HCT116 (cell line): ENCODE results near the gene NACAD. TPM values are rescaled to one million over a fixed set of nuclear protein-coding genes. Genes with fewer than 3 reads are reported as not detected.

ENCODE experiments used
- ATAC-seq: fragments of 200-7000 bp; cut with Tn5 transposase; 2 replicates; pipeline ENCODE4 v1.9.1; 2020; ENCODE audit warnings: mild to moderate bottlenecking, moderate library complexity
- BruUV-seq: library from RNA; stranded (reverse); fragments of 400-500 nt; replicated peaks from 2 replicates; lab custom pipeline; 2021; lab: Mats Ljungman, UMichigan
- CTCF ChIA-PET: fragments of 300-600 bp; sonication (Branson Sonifier 250); formaldehyde crosslinking; loops from one replicate; lab custom pipeline; 2021; ENCODE audit warnings: antibody characterized with exemption; lab: Charles Lee
- POLR2A ChIA-PET: fragments of 300-600, 350-600 bp; sonication (Branson Sonifier 250); formaldehyde crosslinking; loops from one replicate; lab custom pipeline; 2021; ENCODE audit warnings: antibody characterized with exemption; lab: Charles Lee
- RAD21 ChIA-PET, 2 experiments: fragments of 300-600 bp; sonication (Branson Sonifier 250); formaldehyde crosslinking; loops; one replicate each; lab custom pipeline; 2023; ENCODE audit warnings: low total read pairs in 2 of 2; ENCODE audit not compliant: uncharacterized antibody in 2 of 2, unreplicated experiment in 2 of 2, low non-redundant PET in 1 of 2; lab: Charles Lee
- DNase-seq: peaks from one replicate; pipeline ENCODE4 v3.0.0-alpha.2; 2010; ENCODE audit warnings: low read depth, low spot score
- H2AFZ ChIP-seq: fragments of 200-600 bp; shearing (Covaris generic), sonication (generic); 2 replicates; pipeline ENCODE4 v1.6.1; 2017; ENCODE audit warnings: low read depth, mixed run types, mixed read lengths, antibody characterized with exemption, low read length; ENCODE audit not compliant: poor library complexity, severe bottlenecking
- H3K27ac ChIP-seq: 2 replicates; pipeline ENCODE4 v1.5.1; 2012; ENCODE audit warnings: low read depth, low read length
- H3K27me3 ChIP-seq: fragments of 200-600 bp; sonication (generic); 2 replicates; pipeline ENCODE4 v1.6.1; 2016; ENCODE audit warnings: mixed run types, low read length, mixed read lengths; ENCODE audit not compliant: insufficient read depth
- H3K36me3 ChIP-seq, 2 experiments: fragments of 200-500 bp in 1 of 2; fragments of 200-600 bp in 1 of 2; sonication (Bioruptor generic) in 1 of 2; sonication (generic) in 1 of 2; 2 replicates each; pipeline versions ENCODE4 v1.5.1 to v1.6.1; 2014 to 2016; ENCODE audit warnings: low read length in 2 of 2, inconsistent platforms in 1 of 2, mixed read lengths in 1 of 2, mixed run types in 1 of 2; ENCODE audit not compliant: insufficient read depth in 2 of 2, control insufficient read depth in 1 of 2
- H3K4me1 ChIP-seq, 2 experiments: fragments of 200-600 bp in 1 of 2; sonication (generic) in 1 of 2; 2 replicates each; pipeline versions ENCODE4 v1.5.1 to v1.6.1; 2012 to 2017; ENCODE audit warnings: low read length in 2 of 2, inconsistent platforms in 1 of 2, mild to moderate bottlenecking in 1 of 2, mixed read lengths in 1 of 2, mixed run types in 1 of 2, moderate library complexity in 1 of 2; ENCODE audit not compliant: insufficient read depth in 2 of 2, control insufficient read depth in 1 of 2
- H3K4me2 ChIP-seq: fragments of 200-600 bp; sonication (generic); 2 replicates; pipeline ENCODE4 v1.6.1; 2017; ENCODE audit warnings: mixed run types, low read length, mixed read lengths
- H3K4me3 ChIP-seq, 2 experiments: fragments of 200-600 bp in 1 of 2; sonication (generic) in 1 of 2; replicated peaks in 1 of 2; 2 replicates each; pipeline ENCODE4 v1.5.1; 2011 to 2016; ENCODE audit warnings: low read length in 2 of 2, control low read depth in 1 of 2, low read depth in 1 of 2, mild to moderate bottlenecking in 1 of 2, mixed read lengths in 1 of 2, mixed run types in 1 of 2
- H3K79me2 ChIP-seq: fragments of 200-600 bp; sonication (generic); 2 replicates; pipeline ENCODE4 v1.6.1; 2017; ENCODE audit warnings: mild to moderate bottlenecking, mixed run types, low read length, moderate library complexity, mixed read lengths; ENCODE audit not compliant: insufficient read depth
- H3K9ac ChIP-seq: fragments of 200-600 bp; sonication (generic); 2 replicates; pipeline ENCODE4 v1.6.1; 2016; ENCODE audit warnings: low read length, mixed read lengths
- H3K9me2 ChIP-seq: fragments of 200-600 bp; sonication (generic), shearing (Covaris generic); 2 replicates; pipeline ENCODE4 v1.6.1; 2017; ENCODE audit warnings: mixed run types, mild to moderate bottlenecking, moderate library complexity; ENCODE audit not compliant: insufficient read depth
- H3K9me3 ChIP-seq, 2 experiments: fragments of 200-500 bp in 1 of 2; fragments of 200-600 bp in 1 of 2; sonication (Bioruptor generic) in 1 of 2; sonication (generic) in 1 of 2; 2 replicates each; pipeline ENCODE4 v1.6.1; 2014 to 2017; ENCODE audit warnings: low read length in 2 of 2, mixed read lengths in 2 of 2, inconsistent platforms in 1 of 2, low read depth in 1 of 2, mild to moderate bottlenecking in 1 of 2, mixed run types in 1 of 2, moderate library complexity in 1 of 2; ENCODE audit not compliant: control insufficient read depth in 1 of 2, insufficient read depth in 1 of 2
- H4K20me1 ChIP-seq: fragments of 200-600 bp; sonication (generic), shearing (Covaris generic); 2 replicates; pipeline ENCODE4 v1.6.1; 2017; ENCODE audit warnings: mixed run types, mild to moderate bottlenecking, moderate library complexity; ENCODE audit not compliant: insufficient read depth
- ATF3 ChIP-seq: IDR thresholded peaks from 2 replicates; pipeline ENCODE4 v1.6.1; 2012
- CBX3 ChIP-seq: IDR thresholded peaks from 2 replicates; pipeline ENCODE4 v1.6.1; 2012; ENCODE audit warnings: low read depth
- CEBPB ChIP-seq: IDR thresholded peaks from 2 replicates; pipeline ENCODE4 v1.6.1; 2012; ENCODE audit warnings: low read depth
- EGR1 ChIP-seq: IDR thresholded peaks from 2 replicates; pipeline ENCODE4 v1.6.1; 2012; ENCODE audit warnings: low read depth
- EZH2phosphoT487 ChIP-seq: fragments of 200-600 bp; IDR thresholded peaks from 2 replicates; pipeline ENCODE4 v1.6.1; 2018; ENCODE audit warnings: antibody characterized with exemption, borderline replicate concordance
- FOSL1 ChIP-seq: IDR thresholded peaks from 2 replicates; pipeline ENCODE4 v1.6.1; 2012; ENCODE audit warnings: low read depth
- JUND ChIP-seq: IDR thresholded peaks from 2 replicates; pipeline ENCODE4 v1.6.1; 2012
- POLR2A ChIP-seq: IDR thresholded peaks from 2 replicates; pipeline ENCODE4 v1.7.0; 2011; ENCODE audit warnings: borderline replicate concordance; ENCODE audit not compliant: insufficient read depth, insufficient read length; ENCODE audit errors: extremely low read depth
- POLR2AphosphoS5 ChIP-seq: IDR thresholded peaks from 2 replicates; pipeline ENCODE4 v1.6.1; 2011; ENCODE audit warnings: mild to moderate bottlenecking, low read depth, low read length, moderate library complexity
- RAD21 ChIP-seq: IDR thresholded peaks from 2 replicates; pipeline ENCODE4 v1.6.1; 2012; ENCODE audit warnings: low read depth, mild to moderate bottlenecking
- SIN3A ChIP-seq: IDR thresholded peaks from 2 replicates; pipeline ENCODE4 v1.6.1; 2012; ENCODE audit warnings: low read depth
- SP1 ChIP-seq: IDR thresholded peaks from 2 replicates; pipeline ENCODE4 v1.6.1; 2012; ENCODE audit warnings: low read depth
- SRF ChIP-seq: IDR thresholded peaks from 2 replicates; pipeline ENCODE4 v1.6.1; 2012; ENCODE audit warnings: low read depth
- TCF7L2 ChIP-seq: IDR thresholded peaks from 2 replicates; pipeline ENCODE4 v1.7.0; 2011; ENCODE audit warnings: borderline replicate concordance, inconsistent platforms; ENCODE audit not compliant: insufficient read depth, insufficient read length; ENCODE audit errors: extremely low read depth
- YY1 ChIP-seq: IDR thresholded peaks from 2 replicates; pipeline ENCODE4 v1.6.1; 2011; ENCODE audit warnings: low read length, low read depth, moderate library complexity, mild to moderate bottlenecking; ENCODE audit not compliant: insufficient replicate concordance; ENCODE audit errors: extremely low read depth
- ZBTB33 ChIP-seq: IDR thresholded peaks from 2 replicates; pipeline ENCODE4 v1.6.1; 2011; ENCODE audit warnings: mild to moderate bottlenecking, low read length, moderate library complexity; ENCODE audit not compliant: insufficient replicate concordance; ENCODE audit errors: extremely low read depth
- ZFX ChIP-seq: fragments of 450-650 bp; IDR thresholded peaks from 2 replicates; pipeline ENCODE4 v1.6.1; 2017
- ZNF274 ChIP-seq: fragments of 200-500 bp; sonication (Bioruptor generic); IDR thresholded peaks from 2 replicates; pipeline ENCODE4 v1.6.1; 2014; ENCODE audit warnings: mild to moderate bottlenecking, low read depth, low read length, inconsistent platforms
- intact Hi-C: fragments of 100-400 bp; cut with micrococcal nuclease; formaldehyde crosslinking; loops from 2 replicates; pipeline ENCODE4 v1.10.0; 2022
- total RNA-seq: library from RNA; stranded (reverse); gene quantifications from one replicate; pipeline ENCODE4 v1.2.1, GENCODE V29; 2021; ENCODE audit not compliant: unreplicated experiment
- TF ChIP-seq, protein P1 (sequence below): IDR thresholded peaks from 2 replicates; pipeline ENCODE4 v1.6.1; 2012

Gene NACAD
- total RNA-seq, 1 experiment from 2014 or later = 0.05 TPM

DNA sequence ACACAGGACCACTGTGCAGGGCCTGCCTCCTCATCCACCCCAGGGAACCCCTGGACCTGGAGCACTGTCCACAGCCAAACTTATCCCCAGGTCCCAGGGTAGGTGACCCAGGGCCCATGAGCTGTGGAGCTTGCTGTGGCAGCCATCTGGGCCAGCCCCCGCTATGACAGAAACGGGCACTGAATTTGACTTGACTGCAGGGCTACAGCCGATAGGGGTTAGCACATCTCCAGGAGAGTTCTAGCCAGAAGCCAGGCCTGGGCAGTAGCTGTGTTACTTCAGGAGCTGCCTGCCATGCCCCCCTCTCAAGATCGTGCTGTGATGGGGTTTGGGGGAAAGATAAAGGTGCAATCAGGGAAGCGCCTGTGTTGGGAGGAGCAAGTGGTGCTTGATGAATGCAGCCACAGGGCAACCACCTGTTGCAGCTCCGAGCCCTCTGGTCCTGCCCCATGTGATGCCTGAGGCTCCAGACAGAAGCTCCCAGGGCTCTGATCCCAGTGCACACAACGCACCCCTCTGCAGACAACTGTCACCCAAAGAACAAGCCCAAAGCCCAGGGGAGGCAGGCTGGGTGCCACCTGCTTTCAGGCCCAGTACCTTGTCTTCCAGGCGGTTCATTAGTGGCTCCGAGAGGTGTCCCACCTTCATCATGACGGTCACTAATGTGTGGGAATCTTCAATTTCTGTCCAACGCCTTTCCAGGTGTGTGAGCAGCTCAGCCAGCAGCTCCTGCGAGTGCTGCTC, 16.2 kb upstream of the NACAD start:
- ChIA-PET CTCF (no interaction called here), RAD21 (no interaction called here), POLR2A (no interaction called here)
- no peak overlapping the region for H3K4me3 ChIP-seq
- peaks cover 80 to 92% of the 10 kb centered on the region in 2 experiments for H3K36me3 ChIP-seq
- BruUV-seq = no TSS peak
- H2AFZ ChIP-seq = no peak overlapping the region
- H3K9me3 ChIP-seq = no peaks in the 10 kb centered on the region
- H4K20me1 ChIP-seq = peaks cover 13% of the 10 kb centered on the region
- intact Hi-C loops = no loop called here
- DNase-seq (no peak), ATAC-seq (no peak)
- no peak overlapping the region for H3K9ac ChIP-seq
- no peaks in the 10 kb centered on the region for H3K27me3 ChIP-seq
- H3K27ac ChIP-seq = no peak overlapping the region
- no peaks in the 10 kb centered on the region for H3K9me2 ChIP-seq
- H3K79me2 ChIP-seq = peaks cover 74% of the 10 kb centered on the region
- H3K4me2 ChIP-seq = no peak overlapping the region
- no peak for TF ChIP-seq ATF3
- TF ChIP-seq EGR1 = no peak
- no peak for TF ChIP-seq SIN3A
- TF ChIP-seq SP1 = no peak
- TF ChIP-seq SRF = no peak
- no peak for TF ChIP-seq YY1
- TF ChIP-seq EZH2phosphoT487 = no peak
- no peak for TF ChIP-seq ZFX
- no peak for TF ChIP-seq CBX3
- TF ChIP-seq ZBTB33 = no peak
- TF ChIP-seq ZNF274 = no peak
- TF ChIP-seq FOSL1 = no peak
- TF ChIP-seq, protein P1, sequence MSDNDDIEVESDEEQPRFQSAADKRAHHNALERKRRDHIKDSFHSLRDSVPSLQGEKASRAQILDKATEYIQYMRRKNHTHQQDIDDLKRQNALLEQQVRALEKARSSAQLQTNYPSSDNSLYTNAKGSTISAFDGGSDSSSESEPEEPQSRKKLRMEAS = no peak
- no peak for TF ChIP-seq CEBPB
- no peak for TF ChIP-seq POLR2A
- TF ChIP-seq TCF7L2 = no peak
- TF ChIP-seq JUND = no peak
- TF ChIP-seq RAD21 = no peak
- no peak for TF ChIP-seq POLR2AphosphoS5
- H3K4me1 ChIP-seq = peaks cover 2% of the 10 kb centered on the region in 2 experiments
